ENCODE results near the gene SEPTIN8.
A peak's percentile ranks its signal among the peaks of the same experiment; 100 is the strongest.

SEPTIN8 gene

GRCh38 chr5:132788508-132788907 lies 11.5 kb upstream of the SEPTIN8 start:
- TF ChIP-seq CTCF (conservative IDR thresholded peaks at IDR 0.05): no peak
- H3K27ac ChIP-seq: peak overlapping the region; percentile 72; the same call in 1 of the 2 replicates

- no peak for TF ChIP-seq CTCF (conservative IDR thresholded peaks at IDR 0.05)
- no peak overlapping the region for H3K27ac ChIP-seq
Observed at GRCh38 chr5:132787076-132787475, 10.0 kb upstream of the SEPTIN8 start.

- H3K27ac ChIP-seq: no peak overlapping the region
- TF ChIP-seq CTCF (conservative IDR thresholded peaks at IDR 0.05): no peak
Observed at GRCh38 chr5:132785864-132786263, 8.8 kb upstream of the SEPTIN8 start.

GRCh38 chr5:132785365-132785764 lies 8.3 kb upstream of the SEPTIN8 start:
- TF ChIP-seq CTCF (conservative IDR thresholded peaks at IDR 0.05): no peak
- no peak overlapping the region for H3K27ac ChIP-seq

GRCh38 chr5:132782101-132782500 lies 5.1 kb upstream of the SEPTIN8 start:
- H3K27ac ChIP-seq: no peak overlapping the region
- no peak for TF ChIP-seq CTCF (conservative IDR thresholded peaks at IDR 0.05)

GRCh38 chr5:132781029-132781428 lies 4.0 kb upstream of the SEPTIN8 start:
- TF ChIP-seq CTCF (conservative IDR thresholded peaks at IDR 0.05): no peak
- no peak overlapping the region for H3K27ac ChIP-seq

- TF ChIP-seq CTCF (conservative IDR thresholded peaks at IDR 0.05): no peak
- H3K27ac ChIP-seq: no peak overlapping the region
Observed at GRCh38 chr5:132780577-132780976, 3.5 kb upstream of the SEPTIN8 start.

GRCh38 chr5:132779961-132780360 lies 2.9 kb upstream of the SEPTIN8 start:
- no peak for TF ChIP-seq CTCF (conservative IDR thresholded peaks at IDR 0.05)
- H3K27ac ChIP-seq: no peak overlapping the region
